HTERT RPE-1 (cell line): ENCODE measurements around the gene TMTC3.
"Not testable (repeated sequence)": the region's sequence is repeated elsewhere in the genome, so short reads cannot be mapped to it uniquely, and the experiment has no call there.

Experiments used
- in situ Hi-C: fragments of 300-500 bp; cut with MboI; formaldehyde crosslinking; loops from 4 replicates; pipeline ENCODE4 v1.14.3; 2020; ENCODE audit warnings: low sequenced_read_pairs

The TMTC3 gene

GRCh38 chr12:88141774-88142609 lies at the start of gene TMTC3, which contains the start of gene CEP290:
Gene TMTC3 (plus strand): TSS chr12:88142307. CDS start chr12:88148316, 6,009 bp downstream.
Gene CEP290 (minus strand): TSS chr12:88142088. CDS start chr12:88141307, 781 bp downstream.
- in situ Hi-C loops: no loop called here

GRCh38 chr12:88092771-88093170 lies 49.3 kb upstream of the TMTC3 start:
- in situ Hi-C loops: no loop called here

GRCh38 chr12:88093573-88093972 lies 48.5 kb upstream of the TMTC3 start:
- in situ Hi-C loops: no loop called here

GRCh38 chr12:88108021-88108420 lies 34.1 kb upstream of the TMTC3 start:
- in situ Hi-C loops: no loop called here

- in situ Hi-C loops: no loop called here
Measured at GRCh38 chr12:88111074-88111652, 30.9 kb upstream of the TMTC3 start.

GRCh38 chr12:88113871-88114270 lies 28.2 kb upstream of the TMTC3 start:
- in situ Hi-C loops: no loop called here

- in situ Hi-C loops: no loop called here
Measured at GRCh38 chr12:88122666-88123065, 19.4 kb upstream of the TMTC3 start.

- in situ Hi-C loops: no loop called here
Measured at GRCh38 chr12:88127099-88127498, 15.0 kb upstream of the TMTC3 start.

- in situ Hi-C loops: no loop called here
Measured at GRCh38 chr12:88127855-88128254, 14.3 kb upstream of the TMTC3 start.

GRCh38 chr12:88132392-88132791 lies 9.7 kb upstream of the TMTC3 start:
- in situ Hi-C loops: no loop called here

- in situ Hi-C loops: not testable (repeated sequence)
Measured at GRCh38 chr12:88133181-88133580, 8.9 kb upstream of the TMTC3 start.

GRCh38 chr12:88139711-88140110 lies 2.4 kb upstream of the TMTC3 start:
- in situ Hi-C loops: not testable (repeated sequence)

GRCh38 chr12:88141425-88141773 lies 708 bp upstream of the TMTC3 start:
- in situ Hi-C loops: no loop called here

GRCh38 chr12:88142610-88142991 lies 494 bp downstream of the TMTC3 start:
- in situ Hi-C loops: no loop called here

GRCh38 chr12:88144037-88144436 lies 1.9 kb downstream of the TMTC3 start:
- in situ Hi-C loops: no loop called here

- in situ Hi-C loops: no loop called here
Measured at GRCh38 chr12:88144546-88145468, 2.7 kb downstream of the TMTC3 start.

GRCh38 chr12:88145567-88146505 lies 3.7 kb downstream of the TMTC3 start:
- in situ Hi-C loops: no loop called here

- in situ Hi-C loops: no loop called here
Measured at GRCh38 chr12:88150063-88150462, 8.0 kb downstream of the TMTC3 start.

- in situ Hi-C loops: no loop called here
Measured at GRCh38 chr12:88153959-88154358, 11.9 kb downstream of the TMTC3 start.

GRCh38 chr12:88156075-88156654 lies 14.1 kb downstream of the TMTC3 start:
- in situ Hi-C loops: no loop called here
